GM12878 (cell line): ENCODE measurements around the gene RECQL. TPM values are rescaled to one million over a fixed set of nuclear protein-coding genes. Genes with fewer than 3 reads are reported as not detected.

ENCODE experiments used
- ATAC-seq: fragments of 200-7000 bp; cut with Tn5 transposase; 3 replicates; pipeline ENCODE4 v1.9.1; 2020; ENCODE audit warnings: mild to moderate bottlenecking, moderate library complexity
- BruUV-seq: library from RNA; stranded (reverse); fragments of 400-500 nt; replicated peaks from 2 replicates; lab custom pipeline; 2021; lab: Mats Ljungman, UMichigan
- CTCF ChIA-PET: fragments of 300-600 bp; sonication (Branson Sonifier 250); formaldehyde crosslinking; extraction: SDS; loops from one replicate; lab custom pipeline; 2021; ENCODE audit warnings: inconsistent platforms; lab: Yijun Ruan, JAX
- POLR2A ChIA-PET: fragments of 350-600 bp; formaldehyde crosslinking; extraction: SDS; loops from one replicate; lab custom pipeline; 2021; ENCODE audit warnings: inconsistent platforms; lab: Charles Lee
- RAD21 ChIA-PET: fragments of 300-600 bp; sonication (Branson Sonifier 250); formaldehyde crosslinking; loops from one replicate; lab custom pipeline; 2023; ENCODE audit warnings: antibody characterized with exemption; ENCODE audit not compliant: unreplicated experiment; lab: Charles Lee
- SMC1A ChIA-PET: fragments of 300-600 bp; sonication (Branson Sonifier 250); formaldehyde crosslinking; loops from one replicate; lab custom pipeline; 2023; ENCODE audit not compliant: unreplicated experiment, uncharacterized antibody; lab: Charles Lee
- DNase-seq: peaks from one replicate; pipeline ENCODE4 v3.0.0-alpha.2; 2011; ENCODE audit warnings: low read depth, low spot score
- FAIRE-seq: peaks from 3 replicates; lab custom pipeline; 2011; peaks lifted over from hg19 to GRCh38; lab: Jason Lieb, UNC
- H2AFZ ChIP-seq: 2 replicates; pipeline ENCODE4 v1.6.0; 2011; ENCODE audit warnings: low read depth, low read length, control low read depth; ENCODE audit not compliant: control insufficient read depth
- H3K27ac ChIP-seq: 2 replicates; pipeline ENCODE4 v1.5.1; 2011; ENCODE audit warnings: control low read depth; ENCODE audit not compliant: control insufficient read depth, insufficient read depth
- H3K27me3 ChIP-seq, 2 experiments: replicated peaks in 1 of 2; 2 replicates each; pipeline versions ENCODE4 v1.6.0 to v1.6.1; 2011; ENCODE audit warnings: low read length in 1 of 2; ENCODE audit not compliant: control insufficient read depth in 2 of 2, insufficient read depth in 2 of 2
- H3K36me3 ChIP-seq, 2 experiments: 2 replicates each; pipeline ENCODE4 v1.5.1; 2011; ENCODE audit warnings: low read length in 1 of 2; ENCODE audit not compliant: control insufficient read depth in 2 of 2, insufficient read depth in 2 of 2
- H3K4me1 ChIP-seq: 2 replicates; pipeline ENCODE4 v1.6.1; 2011; ENCODE audit warnings: mild to moderate bottlenecking, low read length, moderate library complexity, mixed read lengths; ENCODE audit not compliant: control insufficient read depth, insufficient read depth
- H3K4me2 ChIP-seq: 2 replicates; pipeline ENCODE4 v1.6.0; 2011; ENCODE audit warnings: control low read depth; ENCODE audit not compliant: control insufficient read depth, insufficient read depth
- H3K4me3 ChIP-seq: fragments of 200-600 bp; sonication (generic); 2 replicates; pipeline ENCODE4 v1.5.1; 2016
- H3K79me2 ChIP-seq: 2 replicates; pipeline ENCODE4 v1.6.0; 2011; ENCODE audit warnings: low read length; ENCODE audit not compliant: control insufficient read depth, insufficient read depth
- H3K9ac ChIP-seq: 2 replicates; pipeline ENCODE4 v1.8.0; 2011; ENCODE audit warnings: low read length, control low read depth, mixed read lengths; ENCODE audit not compliant: control insufficient read depth, insufficient read depth
- H3K9me3 ChIP-seq: replicated peaks from 3 replicates; pipeline ENCODE4 v1.5.1; 2011; ENCODE audit warnings: mild to moderate bottlenecking, low read length; ENCODE audit not compliant: control insufficient read depth, insufficient read depth
- H4K20me1 ChIP-seq: 2 replicates; pipeline ENCODE4 v1.6.0; 2011; ENCODE audit not compliant: control insufficient read depth, insufficient read depth
- CBFB ChIP-seq: IDR thresholded peaks from 2 replicates; pipeline ENCODE4 v1.6.1; 2016; ENCODE audit warnings: antibody characterized with exemption, low read depth
- NR2C2 ChIP-seq: IDR thresholded peaks from 2 replicates; pipeline ENCODE4 v1.6.1; 2011; ENCODE audit warnings: borderline replicate concordance, low read depth; ENCODE audit not compliant: control insufficient read depth, insufficient read length
- POLR2AphosphoS5 ChIP-seq: IDR thresholded peaks from 2 replicates; pipeline ENCODE4 v1.6.1; 2011; ENCODE audit warnings: mild to moderate bottlenecking, low read length, inconsistent platforms
- WGBS: methylation state at CpG from one replicate; pipeline ENCODE4 v1.1.6; 2016; ENCODE audit warnings: low lambda C conversion rate; ENCODE audit not compliant: insufficient replicate concordance, insufficient coverage; ENCODE audit errors: missing lambda C conversion rate; 5-methylcytosine and 5-hydroxymethylcytosine counted together
- in situ Hi-C: fragments of 300-500 bp; cut with MboI; formaldehyde crosslinking; loops from 9 replicates; pipeline ENCODE4 v1.14.3; 2018; ENCODE audit warnings: mixed read lengths
- intact Hi-C: fragments of 100-400 bp; cut with micrococcal nuclease; formaldehyde crosslinking; loops from one replicate; pipeline ENCODE4 v1.14.2; 2022; ENCODE audit not compliant: unreplicated experiment
- polyA plus RNA-seq, 11 experiments: library from polyadenylated mRNA; depleted of rRNA in 4 of 11; unstranded in 6 of 11; stranded (reverse) in 5 of 11; fragments of >200 nt; fragmentation: Nextera tagmentation in 4 of 11; fragmentation: Illumina TruSeq in 1 of 11; extraction: Ambion mirVana in 4 of 11; extraction: Trizol in 1 of 11; gene quantifications; 1 replicate in 1 of 11; 2 replicates in 10 of 11; pipeline versions ENCODE4 v1.2.1 to v1.2.3, GENCODE V29; 2011 to 2016; ENCODE audit warnings: inconsistent platforms in 2 of 11, missing spikeins in 2 of 11, low read depth in 1 of 11
- total RNA-seq, 4 experiments: library from RNA; depleted of rRNA in 3 of 4; stranded (reverse); fragments of >200 nt in 3 of 4; fragmentation: Illumina TruSeq in 1 of 4; extraction: Trizol in 1 of 4; gene quantifications; 2 replicates each; pipeline versions ENCODE4 v1.2.1 to v1.2.3, GENCODE V29; 2013 to 2021
- TF ChIP-seq, protein P1 (sequence below): fragments of 450-650 bp; conservative IDR thresholded peaks from 2 replicates; pipeline ENCODE4 v1.6.1; 2017; ENCODE audit warnings: mild to moderate bottlenecking, moderate library complexity
- TF ChIP-seq, protein P2 (sequence below): fragments of 450-650 bp; formaldehyde crosslinking; IDR thresholded peaks from 2 replicates; pipeline ENCODE4 v1.5.0; 2022; ENCODE audit warnings: mild to moderate bottlenecking, missing genetic modification characterization

The RECQL gene
- total and polyA plus RNA-seq, 10 of the 15 experiments (the other 5 are each of a cell fraction or from before 2014, with no cell fraction given): 47.4 to 130 (median 70.8) TPM

DNA sequence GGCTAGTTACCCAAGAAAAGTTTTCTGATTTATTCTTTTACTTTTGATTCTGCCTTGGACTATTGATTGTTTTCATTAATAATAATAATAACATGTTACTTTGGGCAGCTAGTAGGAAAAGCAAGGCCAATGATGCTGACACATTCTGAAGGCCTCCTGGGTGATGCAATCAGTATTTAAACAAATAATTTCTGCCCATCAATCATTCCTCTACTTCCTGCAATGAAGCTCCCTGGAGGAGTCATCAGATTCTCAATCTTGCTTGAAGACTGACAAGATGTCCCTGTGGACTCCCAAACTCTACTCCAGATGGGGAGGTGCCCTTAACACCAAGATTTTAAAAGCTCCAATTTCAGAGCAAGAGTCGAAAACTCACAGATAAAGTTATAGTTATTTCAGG, 24.6 kb upstream of the RECQL start, which contains the start of gene SPX:
SPX (plus strand) TSS at position 244 of the 400 bp plus-strand sequence. CDS start 177 bp downstream, outside the sequence.
- ChIA-PET POLR2A (no interaction called here), RAD21 (no interaction called here), SMC1A (interaction anchor here (0.7 to 0.8 kb wide), 2 partner anchors 8 to 153 kb away, joined by 3 read pairs; no protein-coding TSS in a partner anchor), CTCF (interaction anchor here (1.0 kb wide), 1 partner anchor 12 kb away, joined by 3 read pairs; no protein-coding TSS in a partner anchor)
- peaks cover 0 to 8% of the 10 kb centered on the region in 2 experiments; a peak in 3 of 4 replicates for H3K27me3 ChIP-seq
- 100% methylated on average over 1 of the region's 1 CpG for WGBS
- no peaks in the 10 kb centered on the region; the same call in 2 of the 3 replicates for H3K9me3 ChIP-seq
- no TSS peak for BruUV-seq
- H3K36me3 ChIP-seq: no peaks in the 10 kb centered on the region
- no peak for ATAC-seq
- no peak within 1 kb of the TSS for H2AFZ ChIP-seq
- no peak within 1 kb of the TSS for H3K27ac ChIP-seq
- no peak within 1 kb of the TSS for H3K9ac ChIP-seq
- H3K79me2 ChIP-seq: no peaks in the 10 kb centered on the region
- H3K4me3 ChIP-seq: no peak within 1 kb of the TSS
- DNase-seq: no peak
- no peaks in the 10 kb centered on the region for H3K4me1 ChIP-seq
- no peak for FAIRE-seq
- in situ Hi-C loops (no loop called here), intact Hi-C loops (no loop called here)
- no peak within 1 kb of the TSS for H3K4me2 ChIP-seq
- no peak for TF ChIP-seq CBFB
- no peaks in the 10 kb centered on the region for H4K20me1 ChIP-seq

DNA sequence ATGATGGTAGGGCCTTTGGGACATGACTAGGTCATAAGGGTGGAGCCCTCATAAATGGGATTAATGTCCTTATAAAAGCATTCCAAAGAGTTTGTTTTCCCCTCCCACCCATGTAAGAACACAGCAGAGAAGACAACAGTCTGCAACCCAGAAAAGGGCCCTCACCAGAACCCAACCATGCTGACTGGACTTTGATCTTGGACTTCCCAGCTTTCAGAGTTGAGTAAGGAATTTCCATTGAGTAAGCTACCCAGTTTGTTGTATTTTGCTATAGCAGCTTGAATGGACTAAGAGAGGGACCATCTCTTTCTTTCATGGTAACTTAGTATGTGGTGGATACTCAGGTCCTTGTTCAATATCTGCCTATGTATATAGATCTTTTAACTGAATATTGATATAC, 21.7 kb upstream of the RECQL start:
- H3K4me2 ChIP-seq: no peak overlapping the region
- no peak for ATAC-seq
- H3K27me3 ChIP-seq: peaks cover 0 to 8% of the 10 kb centered on the region in 2 experiments; a peak in 3 of 4 replicates
- no peak for DNase-seq
- POLR2A ChIA-PET: no interaction called here
- no peak overlapping the region for H2AFZ ChIP-seq
- H3K4me3 ChIP-seq: no peak overlapping the region
- no peak for FAIRE-seq
- no peaks in the 10 kb centered on the region for H3K79me2 ChIP-seq
- in situ Hi-C loops (no loop called here), intact Hi-C loops (no loop called here)
- no peak overlapping the region for H3K9ac ChIP-seq
- H3K27ac ChIP-seq: no peak overlapping the region
- no peak for TF ChIP-seq POLR2AphosphoS5
- TF ChIP-seq, protein P1, sequence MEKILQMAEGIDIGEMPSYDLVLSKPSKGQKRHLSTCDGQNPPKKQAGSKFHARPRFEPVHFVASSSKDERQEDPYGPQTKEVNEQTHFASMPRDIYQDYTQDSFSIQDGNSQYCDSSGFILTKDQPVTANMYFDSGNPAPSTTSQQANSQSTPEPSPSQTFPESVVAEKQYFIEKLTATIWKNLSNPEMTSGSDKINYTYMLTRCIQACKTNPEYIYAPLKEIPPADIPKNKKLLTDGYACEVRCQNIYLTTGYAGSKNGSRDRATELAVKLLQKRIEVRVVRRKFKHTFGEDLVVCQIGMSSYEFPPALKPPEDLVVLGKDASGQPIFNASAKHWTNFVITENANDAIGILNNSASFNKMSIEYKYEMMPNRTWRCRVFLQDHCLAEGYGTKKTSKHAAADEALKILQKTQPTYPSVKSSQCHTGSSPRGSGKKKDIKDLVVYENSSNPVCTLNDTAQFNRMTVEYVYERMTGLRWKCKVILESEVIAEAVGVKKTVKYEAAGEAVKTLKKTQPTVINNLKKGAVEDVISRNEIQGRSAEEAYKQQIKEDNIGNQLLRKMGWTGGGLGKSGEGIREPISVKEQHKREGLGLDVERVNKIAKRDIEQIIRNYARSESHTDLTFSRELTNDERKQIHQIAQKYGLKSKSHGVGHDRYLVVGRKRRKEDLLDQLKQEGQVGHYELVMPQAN: no peak
- no peak for TF ChIP-seq NR2C2
- TF ChIP-seq, protein P2, sequence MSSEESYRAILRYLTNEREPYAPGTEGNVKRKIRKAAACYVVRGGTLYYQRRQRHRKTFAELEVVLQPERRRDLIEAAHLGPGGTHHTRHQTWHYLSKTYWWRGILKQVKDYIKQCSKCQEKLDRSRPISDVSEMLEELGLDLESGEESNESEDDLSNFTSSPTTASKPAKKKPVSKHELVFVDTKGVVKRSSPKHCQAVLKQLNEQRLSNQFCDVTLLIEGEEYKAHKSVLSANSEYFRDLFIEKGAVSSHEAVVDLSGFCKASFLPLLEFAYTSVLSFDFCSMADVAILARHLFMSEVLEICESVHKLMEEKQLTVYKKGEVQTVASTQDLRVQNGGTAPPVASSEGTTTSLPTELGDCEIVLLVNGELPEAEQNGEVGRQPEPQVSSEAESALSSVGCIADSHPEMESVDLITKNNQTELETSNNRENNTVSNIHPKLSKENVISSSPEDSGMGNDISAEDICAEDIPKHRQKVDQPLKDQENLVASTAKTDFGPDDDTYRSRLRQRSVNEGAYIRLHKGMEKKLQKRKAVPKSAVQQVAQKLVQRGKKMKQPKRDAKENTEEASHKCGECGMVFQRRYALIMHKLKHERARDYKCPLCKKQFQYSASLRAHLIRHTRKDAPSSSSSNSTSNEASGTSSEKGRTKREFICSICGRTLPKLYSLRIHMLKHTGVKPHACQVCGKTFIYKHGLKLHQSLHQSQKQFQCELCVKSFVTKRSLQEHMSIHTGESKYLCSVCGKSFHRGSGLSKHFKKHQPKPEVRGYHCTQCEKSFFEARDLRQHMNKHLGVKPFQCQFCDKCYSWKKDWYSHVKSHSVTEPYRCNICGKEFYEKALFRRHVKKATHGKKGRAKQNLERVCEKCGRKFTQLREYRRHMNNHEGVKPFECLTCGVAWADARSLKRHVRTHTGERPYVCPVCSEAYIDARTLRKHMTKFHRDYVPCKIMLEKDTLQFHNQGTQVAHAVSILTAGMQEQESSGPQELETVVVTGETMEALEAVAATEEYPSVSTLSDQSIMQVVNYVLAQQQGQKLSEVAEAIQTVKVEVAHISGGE (CRISPR knock-in tag): no peak
- no TSS peak for BruUV-seq
- H3K4me1 ChIP-seq: no peaks in the 10 kb centered on the region
- SMC1A ChIA-PET: no interaction called here
- H3K36me3 ChIP-seq: no peaks in the 10 kb centered on the region
- H3K9me3 ChIP-seq: no peaks in the 10 kb centered on the region; the same call in 2 of the 3 replicates
- no peaks in the 10 kb centered on the region for H4K20me1 ChIP-seq
- CTCF ChIA-PET: no interaction called here
- RAD21 ChIA-PET: no interaction called here
